Neural progenitor cell (in vitro differentiated cells): Measurements from ENCODE around the gene OGFOD3.

Experiments
- CTCF ChIP-seq: fragments of 200-600 bp; sonication (generic); IDR thresholded peaks from 2 replicates; pipeline ENCODE4 v1.5.1; 2017; ENCODE audit warnings: antibody characterized with exemption, mild to moderate bottlenecking
- EZH2 ChIP-seq: fragments of 200-600 bp; sonication (generic); IDR thresholded peaks from 2 replicates; pipeline ENCODE4 v1.6.1; 2017; ENCODE audit warnings: antibody characterized with exemption, mild to moderate bottlenecking, moderate library complexity
- EZH2phosphoT487 ChIP-seq: fragments of 200-600 bp; sonication (generic); IDR thresholded peaks from 2 replicates; pipeline ENCODE4 v1.6.1; 2017; ENCODE audit warnings: antibody characterized with exemption

- TF ChIP-seq CTCF (no peak), EZH2 (no peak), EZH2phosphoT487 (no peak)
These were observed 6.9 kb downstream of the OGFOD3 start for GRCh38 chr17:82411396-82412053.
